Muscle of leg (tissue), 11 donors: ENCODE measurements around the gene LIX1L. TPM values are rescaled to one million over a fixed set of nuclear protein-coding genes. Genes with fewer than 3 reads are reported as not detected.

Experiments used
- DNase-seq: peaks from one replicate; pipeline ENCODE4 v3.0.0; 2013
- H3K27ac ChIP-seq: one replicate; pipeline ENCODE4 v1.5.1; 2013; ENCODE audit warnings: mild to moderate bottlenecking, low read length, control low read depth
- H3K27me3 ChIP-seq: one replicate; pipeline ENCODE4 v1.6.1; 2013; ENCODE audit warnings: low read length; ENCODE audit not compliant: control insufficient read depth, insufficient read depth
- H3K36me3 ChIP-seq: one replicate; pipeline ENCODE4 v1.6.1; 2013; ENCODE audit warnings: low read length; ENCODE audit not compliant: control insufficient read depth, insufficient read depth
- H3K4me1 ChIP-seq: one replicate; pipeline ENCODE4 v1.6.1; 2013; ENCODE audit warnings: low read length; ENCODE audit not compliant: control insufficient read depth, insufficient read depth
- H3K4me3 ChIP-seq: one replicate; pipeline ENCODE4 v1.5.1; 2013; ENCODE audit warnings: low read length, control low read depth
- H3K9me3 ChIP-seq: replicated peaks from 2 replicates; pipeline ENCODE4 v1.6.1; 2013; ENCODE audit warnings: low read depth, low read length; ENCODE audit not compliant: control insufficient read depth
- WGBS: methylation state at CpG from one replicate; pipeline ENCODE4 v1.1.5; 2013; ENCODE audit warnings: missing lambda C conversion rate; ENCODE audit not compliant: insufficient coverage; 5-methylcytosine and 5-hydroxymethylcytosine counted together
- polyA plus RNA-seq, 8 donors: library from polyadenylated mRNA; unstranded; fragments of 120-200 nt; gene quantifications; one replicate each; pipeline versions ENCODE4 v1.2.1 to v1.2.3, GENCODE V29; 2013; ENCODE audit warnings: inconsistent platforms in 1 of 8, low replicate concordance in 1 of 8; ENCODE audit not compliant: insufficient read length in 8 of 8, insufficient read depth in 1 of 8
- total RNA-seq: library from RNA; stranded (reverse); fragments of 120-200 nt; gene quantifications from one replicate; pipeline ENCODE4 v1.2.4, GENCODE V29; 2013

The LIX1L gene
- total and polyA plus RNA-seq, 9 donors, result 23.4 to 35.9 (median 28.3) TPM

GRCh38 chr1:145995148-145995881 lies 37.5 kb upstream of the LIX1L start:
- Histone ChIP-seq H3K9me3 (no peaks in the 10 kb centered on the region), H3K36me3 (peaks cover 31% of the 10 kb centered on the region), H3K4me3 (peak overlapping the region; percentile 88), H3K27ac (peak overlapping the region; percentile 82), H3K27me3 (no peaks in the 10 kb centered on the region), H3K4me1 (peaks cover 43% of the 10 kb centered on the region)
- no CpG with 5 or more reads among the region's 8 CpGs for WGBS
- no peak for DNase-seq

- H3K4me1 ChIP-seq, result peaks cover 37% of the 10 kb centered on the region
- H3K9me3 ChIP-seq, result no peaks in the 10 kb centered on the region
- peak overlapping the region; percentile 82 for H3K27ac ChIP-seq
- no peaks in the 10 kb centered on the region for H3K27me3 ChIP-seq
- H3K36me3 ChIP-seq, result peaks cover 31% of the 10 kb centered on the region
- DNase-seq, result no peak
- H3K4me3 ChIP-seq, result peak overlapping the region; percentile 88
- WGBS, result 80% methylated on average over 2 of the region's 10 CpGs
These were observed 36.7 kb upstream of the LIX1L start for GRCh38 chr1:145994391-145995120.

- Histone ChIP-seq H3K4me1 (peaks cover 29% of the 10 kb centered on the region), H3K4me3 (peak overlapping the region; percentile 88), H3K27me3 (no peaks in the 10 kb centered on the region), H3K27ac (peak overlapping the region; percentile 82), H3K9me3 (no peaks in the 10 kb centered on the region), H3K36me3 (peaks cover 31% of the 10 kb centered on the region)
- WGBS, result no CpG with 5 or more reads among the region's 6 CpGs
- peak; percentile 40 for DNase-seq
These were observed 36.0 kb upstream of the LIX1L start for GRCh38 chr1:145993618-145994390.

- Histone ChIP-seq H3K4me1 (peaks cover 26% of the 10 kb centered on the region), H3K36me3 (peaks cover 31% of the 10 kb centered on the region), H3K27ac (peak overlapping the region; percentile 54), H3K27me3 (no peaks in the 10 kb centered on the region), H3K9me3 (no peaks in the 10 kb centered on the region), H3K4me3 (peak overlapping the region; percentile 88)
- no peak for DNase-seq
- no CpG with 5 or more reads among the region's 5 CpGs for WGBS
These were observed 35.3 kb upstream of the LIX1L start for GRCh38 chr1:145992958-145993617.

- Histone ChIP-seq H3K4me3 (peak overlapping the region; percentile 11), H3K9me3 (no peaks in the 10 kb centered on the region), H3K27me3 (no peaks in the 10 kb centered on the region), H3K27ac (peak overlapping the region; percentile 54), H3K36me3 (peaks cover 31% of the 10 kb centered on the region), H3K4me1 (peaks cover 24% of the 10 kb centered on the region)
- no CpG with 5 or more reads among the region's 1 CpG for WGBS
- DNase-seq, result no peak
These were observed 34.7 kb upstream of the LIX1L start for GRCh38 chr1:145992502-145992936.

- Histone ChIP-seq H3K27ac (peak overlapping the region; percentile 54), H3K36me3 (peaks cover 31% of the 10 kb centered on the region), H3K9me3 (no peaks in the 10 kb centered on the region), H3K4me3 (no peak overlapping the region), H3K4me1 (peaks cover 18% of the 10 kb centered on the region), H3K27me3 (no peaks in the 10 kb centered on the region)
- DNase-seq, result peak; percentile 78
- WGBS, result no CpG with 5 or more reads among the region's 10 CpGs
These were observed 34.1 kb upstream of the LIX1L start for GRCh38 chr1:145991735-145992412.

GRCh38 chr1:145990249-145990855 lies 32.5 kb upstream of the LIX1L start:
- Histone ChIP-seq H3K36me3 (peaks cover 30% of the 10 kb centered on the region), H3K4me1 (peaks cover 28% of the 10 kb centered on the region), H3K27ac (no peak overlapping the region), H3K27me3 (no peaks in the 10 kb centered on the region), H3K4me3 (no peak overlapping the region), H3K9me3 (no peaks in the 10 kb centered on the region)
- DNase-seq, result no peak
- WGBS, result 100% methylated on average over 2 of the region's 7 CpGs

- H3K4me3 ChIP-seq, result no peak overlapping the region
- H3K9me3 ChIP-seq, result no peaks in the 10 kb centered on the region
- peaks cover 14% of the 10 kb centered on the region for H3K36me3 ChIP-seq
- H3K27me3 ChIP-seq, result no peaks in the 10 kb centered on the region
- H3K4me1 ChIP-seq, result peaks cover 33% of the 10 kb centered on the region
- no peak overlapping the region for H3K27ac ChIP-seq
- DNase-seq, result no peak
- WGBS, result 100% methylated on average over 1 of the region's 5 CpGs
These were observed 31.0 kb upstream of the LIX1L start for GRCh38 chr1:145988773-145989172.

GRCh38 chr1:145987926-145988325 lies 30.1 kb upstream of the LIX1L start:
- H3K27me3 ChIP-seq, result no peaks in the 10 kb centered on the region
- H3K9me3 ChIP-seq, result no peaks in the 10 kb centered on the region
- H3K4me1 ChIP-seq, result peaks cover 36% of the 10 kb centered on the region
- H3K36me3 ChIP-seq, result peaks cover 6% of the 10 kb centered on the region
- no peak overlapping the region for H3K4me3 ChIP-seq
- DNase-seq, result no peak
- WGBS, result no CpG with 5 or more reads among the region's 1 CpG
- no peak overlapping the region for H3K27ac ChIP-seq
